GM20000 (cell line): ENCODE results near the gene DNAJC18.

Source experiments
- DNase-seq: peaks from one replicate; pipeline ENCODE4 v3.0.0; 2012; ENCODE audit warnings: low spot score
- TF ChIP-seq, protein P1 (sequence below): IDR thresholded peaks from 2 replicates; pipeline ENCODE4 v1.5.1; 2012; ENCODE audit warnings: mild to moderate bottlenecking, control low read depth; ENCODE audit errors: extremely low read depth, missing control alignments

Gene DNAJC18

DNA sequence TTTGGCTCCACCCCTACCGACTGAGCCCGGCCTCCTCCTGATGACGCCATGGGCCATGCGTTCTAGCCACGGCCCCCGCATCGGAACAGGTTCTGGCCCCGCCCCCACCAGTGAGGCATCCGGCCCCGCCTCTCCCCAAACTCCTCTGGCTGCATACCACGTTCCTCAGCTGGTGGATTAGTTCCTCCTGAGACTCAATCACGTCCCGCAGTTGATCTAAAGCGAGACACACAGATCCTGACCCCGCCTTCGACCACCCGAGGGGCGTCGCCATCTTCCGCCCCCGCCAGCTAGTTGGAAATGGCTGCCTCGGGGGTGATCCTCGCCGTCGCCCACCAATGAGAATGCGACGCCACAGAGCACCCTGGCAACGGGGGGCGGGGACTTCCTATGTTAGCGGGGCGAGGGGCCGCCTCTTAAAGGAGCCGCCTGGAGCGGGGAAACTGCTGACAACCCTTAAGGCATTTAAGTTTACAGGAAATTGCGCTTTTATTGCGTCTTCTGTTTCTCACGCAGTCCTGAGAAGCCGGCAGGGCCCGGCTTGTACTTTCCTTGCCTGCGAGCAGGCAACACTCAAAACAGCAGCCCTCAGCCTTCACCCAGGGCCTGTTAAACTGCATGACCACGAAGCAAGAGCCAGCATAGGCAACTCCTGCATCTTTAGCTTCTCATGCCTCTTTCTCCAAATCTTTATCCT is 35.4 kb downstream of the DNAJC18 start, which contains the start of gene SPATA24:
Gene SPATA24, minus strand, starts transcription at position 303 of the 697 bp plus-strand sequence. Its CDS starts 29 bp downstream, at position 274.
- peak; percentile 92 for DNase-seq
- TF ChIP-seq, protein P1, sequence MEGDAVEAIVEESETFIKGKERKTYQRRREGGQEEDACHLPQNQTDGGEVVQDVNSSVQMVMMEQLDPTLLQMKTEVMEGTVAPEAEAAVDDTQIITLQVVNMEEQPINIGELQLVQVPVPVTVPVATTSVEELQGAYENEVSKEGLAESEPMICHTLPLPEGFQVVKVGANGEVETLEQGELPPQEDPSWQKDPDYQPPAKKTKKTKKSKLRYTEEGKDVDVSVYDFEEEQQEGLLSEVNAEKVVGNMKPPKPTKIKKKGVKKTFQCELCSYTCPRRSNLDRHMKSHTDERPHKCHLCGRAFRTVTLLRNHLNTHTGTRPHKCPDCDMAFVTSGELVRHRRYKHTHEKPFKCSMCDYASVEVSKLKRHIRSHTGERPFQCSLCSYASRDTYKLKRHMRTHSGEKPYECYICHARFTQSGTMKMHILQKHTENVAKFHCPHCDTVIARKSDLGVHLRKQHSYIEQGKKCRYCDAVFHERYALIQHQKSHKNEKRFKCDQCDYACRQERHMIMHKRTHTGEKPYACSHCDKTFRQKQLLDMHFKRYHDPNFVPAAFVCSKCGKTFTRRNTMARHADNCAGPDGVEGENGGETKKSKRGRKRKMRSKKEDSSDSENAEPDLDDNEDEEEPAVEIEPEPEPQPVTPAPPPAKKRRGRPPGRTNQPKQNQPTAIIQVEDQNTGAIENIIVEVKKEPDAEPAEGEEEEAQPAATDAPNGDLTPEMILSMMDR, result no peak

DNA sequence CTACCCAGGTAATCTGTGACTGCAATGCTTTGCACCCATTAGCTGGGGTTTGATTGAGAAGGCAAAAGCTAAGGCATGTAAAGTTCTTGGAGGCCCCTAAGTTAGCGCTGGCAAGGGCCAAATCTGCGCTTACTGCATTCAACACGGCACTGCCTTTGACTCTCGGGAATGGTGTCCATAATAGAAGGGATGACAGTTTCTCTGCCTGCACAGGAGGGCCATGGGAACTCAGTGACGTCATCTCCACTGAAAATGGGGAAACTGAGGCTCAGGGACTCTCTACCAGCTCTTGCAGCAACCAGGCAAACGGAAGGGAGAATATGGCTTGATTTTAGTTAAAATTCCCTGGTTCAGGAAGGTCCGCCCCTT is 35.9 kb downstream of the DNAJC18 start:
- no peak for DNase-seq
- TF ChIP-seq, protein P1, result no peak

DNA sequence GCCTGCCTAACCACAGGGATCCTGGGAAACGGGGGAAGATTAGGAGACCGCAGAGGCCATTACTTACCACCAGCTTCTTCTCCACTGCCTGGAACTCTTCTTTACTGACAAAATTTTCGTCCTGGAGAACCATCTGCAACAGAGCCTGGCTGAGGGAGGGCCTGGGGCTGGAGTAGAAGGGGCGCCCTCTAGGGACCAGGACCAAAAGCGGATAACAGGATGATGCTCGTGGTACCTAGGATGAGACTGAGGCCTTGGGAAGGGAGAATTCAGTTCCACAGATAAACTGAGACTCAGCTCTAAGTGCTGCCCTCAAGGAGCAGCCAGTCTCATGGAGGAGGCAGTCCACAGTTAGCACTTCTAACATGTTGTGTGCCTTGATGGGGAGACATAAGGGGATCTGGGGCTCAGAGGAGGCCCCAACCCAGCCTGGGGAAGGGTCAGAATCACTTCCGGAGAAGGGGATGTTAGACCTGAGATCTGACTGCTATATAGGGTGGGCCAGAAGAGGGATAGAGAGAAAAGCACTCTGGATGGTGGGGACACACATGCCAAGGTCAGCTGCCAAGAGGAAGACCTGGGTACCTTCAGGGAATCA is 36.7 kb downstream of the DNAJC18 start:
- no peak for DNase-seq

DNA sequence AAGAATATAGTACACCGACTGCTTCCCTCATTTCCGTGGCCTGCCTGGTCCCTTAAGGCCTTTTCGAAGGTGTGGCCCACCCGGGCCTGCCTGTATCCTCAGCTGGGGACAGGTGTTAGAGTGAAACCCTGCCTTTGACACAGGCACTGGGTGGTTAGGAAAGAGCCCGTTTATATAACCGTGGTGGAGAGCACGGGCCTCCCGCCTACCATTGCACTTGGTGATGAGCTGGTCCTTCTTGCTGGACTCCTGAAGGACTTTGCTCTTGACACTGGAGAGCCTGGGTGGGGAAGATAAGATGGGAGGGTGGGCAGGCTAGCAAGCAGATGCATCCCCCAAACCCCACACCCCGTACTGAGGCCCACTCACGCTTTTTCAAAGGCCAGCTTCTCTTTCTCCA is 37.8 kb downstream of the DNAJC18 start:
- TF ChIP-seq, protein P1, result no peak
- no peak for DNase-seq

More for the DNA sequence above, 36.7 kb downstream of the DNAJC18 start:
- TF ChIP-seq, protein P1, result peak; percentile 44

DNA sequence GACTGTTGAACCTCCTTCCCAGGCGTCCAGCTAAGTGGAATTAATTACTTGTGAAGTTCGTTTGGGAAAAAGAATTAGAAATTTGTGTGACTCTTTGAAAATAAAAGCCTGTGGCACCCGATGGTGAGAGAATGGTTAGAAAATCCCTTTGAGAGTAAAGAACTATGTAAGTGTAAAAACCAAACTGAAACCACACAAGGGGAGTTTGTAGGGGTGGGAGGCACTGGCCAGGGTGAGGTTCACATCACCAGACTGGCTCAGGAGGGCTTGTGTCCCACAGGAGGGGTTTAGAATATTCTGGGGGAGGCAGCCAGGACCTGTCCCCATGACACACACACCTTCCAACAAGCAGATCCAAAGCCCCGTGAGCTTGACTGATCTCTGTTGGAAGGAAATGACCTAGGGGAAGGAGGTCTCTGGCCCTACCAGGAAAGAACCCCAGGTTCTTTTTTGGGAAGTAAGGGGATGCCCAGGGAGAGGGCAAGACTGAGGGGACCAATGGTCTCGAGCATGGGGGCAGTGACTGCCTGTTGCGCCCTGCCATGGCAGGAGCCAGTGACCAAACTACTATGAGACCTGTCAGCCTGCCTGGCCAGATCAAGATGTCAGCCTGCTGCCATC is 39.7 kb downstream of the DNAJC18 start:
- TF ChIP-seq, protein P1, result no peak
- peak; percentile 80 for DNase-seq

DNA sequence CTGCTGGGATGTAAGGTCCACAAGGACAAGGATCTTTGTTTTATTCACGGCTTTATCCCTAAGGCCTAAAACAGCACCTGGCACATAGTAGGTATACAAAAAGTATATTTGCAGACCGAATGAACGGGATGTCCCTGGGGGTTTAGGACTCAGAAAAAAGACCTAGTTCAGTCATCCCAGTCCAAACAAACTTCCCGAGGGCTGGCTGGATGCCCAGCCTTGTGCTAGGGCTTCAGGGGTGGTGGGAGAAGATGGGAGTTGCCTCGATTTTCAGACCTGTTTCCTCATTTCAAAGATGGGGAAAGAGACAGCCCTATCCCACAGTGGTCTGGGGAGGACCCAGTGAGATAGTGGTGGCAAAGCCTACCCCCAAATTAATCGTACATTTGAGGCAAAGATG is 41.4 kb downstream of the DNAJC18 start:
- TF ChIP-seq, protein P1, result no peak
- no peak for DNase-seq

DNA sequence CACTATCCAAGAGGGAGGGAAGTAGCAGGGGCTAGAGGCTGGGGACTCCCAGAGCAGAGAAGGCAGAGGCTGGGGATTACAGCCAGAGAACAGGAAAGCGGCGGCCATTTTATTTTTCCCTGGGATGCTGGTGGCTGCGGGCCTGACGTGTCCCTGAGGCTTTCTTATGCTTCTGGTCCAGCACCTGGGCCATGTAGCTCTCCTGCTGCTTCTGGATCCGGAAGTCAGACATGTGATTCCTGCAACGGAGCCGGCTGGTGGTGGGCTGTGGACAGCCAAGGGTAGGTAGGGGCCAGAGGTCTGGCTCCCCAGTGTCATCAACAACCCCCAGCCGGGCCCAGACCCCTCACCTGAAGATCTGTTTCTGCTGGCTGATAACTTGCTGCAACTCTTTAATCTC is 42.6 kb downstream of the DNAJC18 start:
- TF ChIP-seq, protein P1, result no peak
- no peak for DNase-seq
